Measurements from ENCODE around the gene EXTL2.

GRCh38 chr1:100879422-100879821 is 15.2 kb downstream of the EXTL2 start:
- TF ChIP-seq CTCF (conservative IDR thresholded peaks at IDR 0.05) (no peak), ZFX (IDR thresholded peaks at IDR 0.05) (no peak)

Data from C4-2B (cell line).